Loucy (cell line): ENCODE data around the gene ATP8A1.

ENCODE experiments used
- H2AFZ ChIP-seq: fragments of 200-600 bp; sonication (generic); 2 replicates; pipeline ENCODE4 v1.6.0; 2016; ENCODE audit warnings: antibody characterized with exemption, mild to moderate bottlenecking, low read length, moderate library complexity
- H3F3A ChIP-seq: fragments of 200-600 bp; 2 replicates; pipeline ENCODE4 v1.6.0; 2016; ENCODE audit warnings: antibody characterized with exemption, low read depth, mild to moderate bottlenecking
- H3K27me3 ChIP-seq: fragments of 200-600 bp; sonication (generic); 2 replicates; pipeline ENCODE4 v1.6.1; 2014; ENCODE audit warnings: low read length, mild to moderate bottlenecking; ENCODE audit not compliant: insufficient read depth, poor library complexity, severe bottlenecking
- H3K36me3 ChIP-seq: fragments of 200-600 bp; sonication (generic); 2 replicates; pipeline ENCODE4 v1.6.1; 2016; ENCODE audit warnings: low read length; ENCODE audit not compliant: insufficient read depth
- H3K4me1 ChIP-seq: fragments of 200-600 bp; sonication (generic); 2 replicates; pipeline ENCODE4 v1.5.1; 2014; ENCODE audit warnings: low read length, mild to moderate bottlenecking; ENCODE audit not compliant: insufficient read depth, poor library complexity, severe bottlenecking
- H3K4me2 ChIP-seq: fragments of 200-600 bp; sonication (generic); 2 replicates; pipeline ENCODE4 v1.6.0; 2014; ENCODE audit warnings: antibody characterized with exemption, low read length, low read depth, mild to moderate bottlenecking; ENCODE audit not compliant: poor library complexity, severe bottlenecking
- H3K4me3 ChIP-seq: fragments of 200-600 bp; sonication (generic); 2 replicates; pipeline ENCODE4 v1.5.1; 2014; ENCODE audit warnings: low read length, mild to moderate bottlenecking, mixed read lengths; ENCODE audit not compliant: poor library complexity, severe bottlenecking
- H3K79me2 ChIP-seq: fragments of 200-600 bp; sonication (generic); 2 replicates; pipeline ENCODE4 v1.6.1; 2014; ENCODE audit warnings: low read length; ENCODE audit not compliant: insufficient read depth
- H3K9ac ChIP-seq: fragments of 200-600 bp; sonication (generic); 2 replicates; pipeline ENCODE4 v1.6.0; 2014; ENCODE audit warnings: mild to moderate bottlenecking, low read depth, low read length, moderate library complexity; ENCODE audit not compliant: poor library complexity, severe bottlenecking
- H3K9me2 ChIP-seq: fragments of 200-600 bp; sonication (generic); replicated peaks from 2 replicates; pipeline ENCODE4 v1.6.1; 2016; ENCODE audit warnings: low read depth, low read length, mixed read lengths
- H3K9me3 ChIP-seq: fragments of 200-600 bp; sonication (generic); 2 replicates; pipeline ENCODE4 v1.6.1; 2014; ENCODE audit warnings: mild to moderate bottlenecking, antibody characterized with exemption, low read length, low read depth; ENCODE audit not compliant: insufficient read depth
- H4K20me1 ChIP-seq: fragments of 200-600 bp; sonication (generic); 2 replicates; pipeline ENCODE4 v1.6.0; 2014; ENCODE audit warnings: antibody characterized with exemption, low read length, mild to moderate bottlenecking; ENCODE audit not compliant: insufficient read depth, poor library complexity, severe bottlenecking
- CTCF ChIP-seq: fragments of 200-600 bp; sonication (generic); conservative IDR thresholded peaks from 2 replicates; pipeline ENCODE4 v1.5.1; 2014; ENCODE audit warnings: mild to moderate bottlenecking, antibody characterized with exemption, low read length
- EZH2phosphoT487 ChIP-seq: fragments of 200-600 bp; IDR thresholded peaks from 2 replicates; pipeline ENCODE4 v1.6.1; 2018; ENCODE audit warnings: antibody characterized with exemption, mild to moderate bottlenecking, moderate library complexity, borderline replicate concordance

ATP8A1 gene

GRCh38 chr4:42371305-42372252 lies 285.3 kb downstream of the ATP8A1 start:
- no peaks in the 10 kb centered on the region for H3F3A ChIP-seq
- H2AFZ ChIP-seq = no peak overlapping the region
- no peaks in the 10 kb centered on the region for H3K27me3 ChIP-seq
- no peaks in the 10 kb centered on the region for H3K9me3 ChIP-seq
- no peaks in the 10 kb centered on the region for H4K20me1 ChIP-seq
- no peaks in the 10 kb centered on the region for H3K36me3 ChIP-seq
- H3K4me2 ChIP-seq = no peak overlapping the region
- no peak overlapping the region for H3K4me3 ChIP-seq
- H3K9me2 ChIP-seq = no peaks in the 10 kb centered on the region
- H3K79me2 ChIP-seq = no peaks in the 10 kb centered on the region
- TF ChIP-seq EZH2phosphoT487 (no peak), CTCF (peak; percentile 63)
- no peak overlapping the region for H3K9ac ChIP-seq
- no peaks in the 10 kb centered on the region for H3K4me1 ChIP-seq

- no peaks in the 10 kb centered on the region for H3F3A ChIP-seq
- no peaks in the 10 kb centered on the region for H3K9me3 ChIP-seq
- H3K79me2 ChIP-seq = no peaks in the 10 kb centered on the region
- no peaks in the 10 kb centered on the region for H3K4me1 ChIP-seq
- no peak overlapping the region for H3K4me2 ChIP-seq
- no peak overlapping the region for H3K4me3 ChIP-seq
- H3K9me2 ChIP-seq = no peaks in the 10 kb centered on the region
- H3K36me3 ChIP-seq = no peaks in the 10 kb centered on the region
- H2AFZ ChIP-seq = no peak overlapping the region
- TF ChIP-seq EZH2phosphoT487 = no peak
- TF ChIP-seq CTCF = no peak
- no peaks in the 10 kb centered on the region for H3K27me3 ChIP-seq
- H3K9ac ChIP-seq = no peak overlapping the region
- no peaks in the 10 kb centered on the region for H4K20me1 ChIP-seq
These were observed 287.4 kb downstream of the ATP8A1 start for GRCh38 chr4:42369489-42369888.

- Histone ChIP-seq H3K79me2 (no peaks in the 10 kb centered on the region), H3K4me2 (no peak overlapping the region), H2AFZ (no peak overlapping the region), H4K20me1 (no peaks in the 10 kb centered on the region), H3K4me1 (no peaks in the 10 kb centered on the region), H3K9ac (no peak overlapping the region), H3K36me3 (no peaks in the 10 kb centered on the region), H3K4me3 (no peak overlapping the region), H3K9me3 (no peaks in the 10 kb centered on the region), H3F3A (no peaks in the 10 kb centered on the region), H3K27me3 (no peaks in the 10 kb centered on the region), H3K9me2 (no peaks in the 10 kb centered on the region)
- TF ChIP-seq CTCF (no peak), EZH2phosphoT487 (no peak)
These were observed 289.9 kb downstream of the ATP8A1 start for GRCh38 chr4:42366959-42367358.
